Peyer's patch (tissue), 4 donors: Measurements from ENCODE around the gene CDKAL1. TPM values are rescaled to one million over a fixed set of nuclear protein-coding genes. Genes with fewer than 3 reads are reported as not detected.

Experiments used
- DNase-seq, 3 donors: peaks; one replicate each; pipeline ENCODE4 v3.0.0-alpha.2; 2017 to 2019
- H3K27ac ChIP-seq, 4 donors: fragments of 200-600 bp; sonication (generic); one replicate each; pipeline ENCODE4 v1.5.1; 2016 to 2019
- H3K27me3 ChIP-seq, 2 donors: fragments of 200-600 bp; sonication (generic); one replicate each; pipeline ENCODE4 v1.5.1; 2019
- H3K36me3 ChIP-seq, 3 donors: fragments of 200-600 bp; sonication (generic); one replicate each; pipeline ENCODE4 v1.5.1; 2016 to 2019
- H3K4me1 ChIP-seq, 4 donors: fragments of 200-600 bp; sonication (generic); one replicate each; pipeline ENCODE4 v1.5.1; 2016 to 2019
- H3K4me3 ChIP-seq, 4 donors: fragments of 200-600 bp; sonication (generic); 1 replicate in 3 of 4; 2 replicates in 1 of 4; pipeline ENCODE4 v1.5.1; 2016 to 2019; ENCODE audit warnings: mild to moderate bottlenecking in 1 of 4
- H3K9me3 ChIP-seq, 4 donors: fragments of 200-600 bp; sonication (generic); one replicate each; pipeline ENCODE4 v1.5.1; 2016 to 2019; ENCODE audit warnings: mild to moderate bottlenecking in 1 of 4
- CTCF ChIP-seq, 6 experiments: fragments of 450-650 bp in 4 of 6; fragments of 200-600 bp in 2 of 6; sonication (generic) in 1 of 6; IDR thresholded peaks; one replicate each; pipeline ENCODE4 v1.5.1; 2017 to 2019; ENCODE audit warnings: antibody characterized with exemption in 6 of 6, mild to moderate bottlenecking in 3 of 6, moderate library complexity in 1 of 6
- POLR2A ChIP-seq, 2 donors: fragments of 450-650 bp; IDR thresholded peaks; one replicate each; pipeline ENCODE4 v1.5.1; 2017; ENCODE audit warnings: antibody characterized with exemption in 2 of 2, mild to moderate bottlenecking in 2 of 2, moderate library complexity in 2 of 2
- total RNA-seq, 4 donors: library from RNA; depleted of rRNA; stranded (reverse); fragments of >200 nt; gene quantifications; one replicate each; pipeline ENCODE4 v1.1.0, GENCODE V29; 2016

CDKAL1 gene
- total RNA-seq, 4 donors from 2014 or later, result 10.3 to 31.4 (median 11.6) TPM

- Histone ChIP-seq H3K9me3 (no peaks in the 10 kb centered on the region), H3K27me3 (no peaks in the 10 kb centered on the region), H3K4me1 (peaks cover 0 to 17% (median 0%) of the 10 kb centered on the region in 4 donors), H3K36me3 (no peaks in the 10 kb centered on the region), H3K27ac (no peak overlapping the region), H3K4me3 (no peak overlapping the region)
- TF ChIP-seq POLR2A (IDR thresholded peaks at IDR 0.05), result no peak
- no peak for TF ChIP-seq CTCF (IDR thresholded peaks at IDR 0.05)
- no peak for DNase-seq
These were observed 1.4 kb upstream of the CDKAL1 start for GRCh38 chr6:20532881-20533280.

GRCh38 chr6:20533746-20534294, 437 bp upstream of the CDKAL1 start:
- DNase-seq, result no peak
- TF ChIP-seq CTCF (IDR thresholded peaks at IDR 0.05), result no peak
- TF ChIP-seq POLR2A (IDR thresholded peaks at IDR 0.05), result no peak
- Histone ChIP-seq H3K27ac (peak overlapping the region; percentile 57 to 82 (median 72)), H3K9me3 (no peaks in the 10 kb centered on the region), H3K4me1 (peaks cover 0 to 13% (median 0%) of the 10 kb centered on the region in 4 donors), H3K4me3 (peak overlapping the region; percentile 48 to 78 (median 67)), H3K27me3 (no peaks in the 10 kb centered on the region), H3K36me3 (no peaks in the 10 kb centered on the region)

GRCh38 chr6:20538131-20538662, 3.9 kb downstream of the CDKAL1 start:
- Histone ChIP-seq H3K27me3 (no peaks in the 10 kb centered on the region), H3K4me1 (peaks cover 0 to 18% (median 0%) of the 10 kb centered on the region in 4 donors), H3K36me3 (peaks cover 0 to 5% (median 0%) of the 10 kb centered on the region in 3 donors), H3K9me3 (no peaks in the 10 kb centered on the region), H3K27ac (no peak overlapping the region), H3K4me3 (no peak overlapping the region)
- TF ChIP-seq CTCF (IDR thresholded peaks at IDR 0.05) (no peak), POLR2A (IDR thresholded peaks at IDR 0.05) (no peak)
- no peak for DNase-seq

DNA sequence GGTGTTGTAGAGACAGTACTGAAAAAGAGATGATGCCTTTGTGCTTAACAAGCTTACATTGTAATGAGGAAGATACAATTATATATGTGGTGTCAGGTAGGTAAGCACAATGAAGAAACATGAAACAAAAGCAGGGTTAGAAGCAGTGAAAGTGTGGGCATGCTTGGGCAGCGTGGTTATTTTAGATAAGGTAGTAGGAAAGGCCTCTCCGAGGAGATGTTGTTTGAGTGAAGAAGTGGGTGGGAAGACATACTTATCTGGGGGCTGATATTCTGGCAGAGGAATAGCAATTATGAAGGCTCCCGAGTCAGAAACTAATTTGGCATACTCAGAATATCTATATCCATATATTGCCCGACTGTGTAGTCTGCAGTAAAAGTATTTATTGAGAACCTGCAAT, 4.7 kb downstream of the CDKAL1 start:
- H3K4me3 ChIP-seq, result no peak overlapping the region
- DNase-seq, result no peak
- H3K27ac ChIP-seq, result no peak overlapping the region
- no peaks in the 10 kb centered on the region for H3K9me3 ChIP-seq
- TF ChIP-seq CTCF (IDR thresholded peaks at IDR 0.05), result no peak
- no peak for TF ChIP-seq POLR2A (IDR thresholded peaks at IDR 0.05)
- H3K36me3 ChIP-seq, result peaks cover 0 to 5% (median 0%) of the 10 kb centered on the region in 3 donors
- H3K4me1 ChIP-seq, result peaks cover 0 to 18% (median 0%) of the 10 kb centered on the region in 4 donors
- no peaks in the 10 kb centered on the region for H3K27me3 ChIP-seq

DNA sequence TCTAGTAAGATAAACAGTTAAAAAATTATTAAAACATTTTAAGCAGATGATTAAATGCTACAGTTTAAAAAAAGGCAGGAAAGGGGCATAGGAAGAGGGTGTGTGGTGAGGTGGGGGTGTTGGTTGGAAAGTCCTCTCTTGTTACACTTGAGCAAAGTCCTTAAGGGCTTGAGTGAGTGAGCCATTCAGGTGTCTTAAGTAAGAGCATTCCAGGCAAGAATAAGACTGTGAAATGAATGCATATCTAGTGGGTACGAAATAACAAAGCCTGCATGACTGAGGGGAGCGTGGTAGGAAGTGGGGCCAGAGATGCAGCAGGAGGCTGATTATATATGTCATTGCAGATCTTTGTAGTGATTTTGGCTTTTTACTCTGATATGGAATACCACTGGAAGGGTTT, 5.1 kb downstream of the CDKAL1 start:
- no peak for DNase-seq
- Histone ChIP-seq H3K27me3 (no peaks in the 10 kb centered on the region), H3K4me3 (no peak overlapping the region), H3K4me1 (peaks cover 0 to 18% (median 0%) of the 10 kb centered on the region in 4 donors), H3K9me3 (no peaks in the 10 kb centered on the region), H3K27ac (no peak overlapping the region), H3K36me3 (peaks cover 0 to 5% (median 0%) of the 10 kb centered on the region in 3 donors)
- TF ChIP-seq CTCF (IDR thresholded peaks at IDR 0.05), result no peak
- no peak for TF ChIP-seq POLR2A (IDR thresholded peaks at IDR 0.05)
